OCI-LY1 (cell line): Measurements from ENCODE around the gene SGPP2.

Source experiments
- CTCF ChIP-seq: fragments of 200-600 bp; sonication (generic), shearing (Covaris generic); IDR thresholded peaks from 2 replicates; pipeline ENCODE4 v1.5.1; 2017; ENCODE audit warnings: mild to moderate bottlenecking, antibody characterized with exemption, low read length, moderate library complexity, mixed read lengths
- EZH2 ChIP-seq: fragments of 200-600 bp; sonication (generic), shearing (Covaris generic); IDR thresholded peaks from 2 replicates; pipeline ENCODE4 v1.8.0; 2017; ENCODE audit warnings: borderline replicate concordance, mixed run types, mild to moderate bottlenecking, antibody characterized with exemption, low read length, moderate library complexity, mixed read lengths

GRCh38 chr2:222495388-222495787 lies 71.0 kb downstream of the SGPP2 start:
- no peak for TF ChIP-seq CTCF
- TF ChIP-seq EZH2, result no peak
